HG02852 (cell line): ENCODE data around the gene NEDD4L.
A peak's percentile ranks its signal among the peaks of the same experiment; 100 is the strongest.

Experiments
- ATAC-seq: cut with Tn5 transposase; IDR thresholded peaks from one replicate; pipeline ENCODE4 v1.9.1; 2021; ENCODE audit warnings: mild to moderate bottlenecking, moderate library complexity; ENCODE audit not compliant: unreplicated experiment

NEDD4L gene

GRCh38 chr18:58091099-58091611 is 47.1 kb downstream of the NEDD4L start:
- no peak for ATAC-seq

- no peak for ATAC-seq
Measured at GRCh38 chr18:58093311-58093803, 49.3 kb downstream of the NEDD4L start.

GRCh38 chr18:58095222-58095621 is 51.2 kb downstream of the NEDD4L start:
- no peak for ATAC-seq

- no peak for ATAC-seq
Measured at GRCh38 chr18:58095655-58096054, 51.6 kb downstream of the NEDD4L start.

- no peak for ATAC-seq
Measured at GRCh38 chr18:58096658-58097057, 52.6 kb downstream of the NEDD4L start.

- ATAC-seq = no peak
Measured at GRCh38 chr18:58097121-58097906, 53.3 kb downstream of the NEDD4L start.

- no peak for ATAC-seq
Measured at GRCh38 chr18:58097907-58098166, 53.8 kb downstream of the NEDD4L start.

GRCh38 chr18:58098706-58099105 is 54.7 kb downstream of the NEDD4L start:
- no peak for ATAC-seq

- ATAC-seq = peak; percentile 54
Measured at GRCh38 chr18:58100154-58100553, 56.1 kb downstream of the NEDD4L start.

- peak; percentile 65 for ATAC-seq
Measured at GRCh38 chr18:58101291-58101794, 57.3 kb downstream of the NEDD4L start.

GRCh38 chr18:58102018-58102417 is 58.0 kb downstream of the NEDD4L start:
- ATAC-seq = no peak

GRCh38 chr18:58102875-58103274 is 58.8 kb downstream of the NEDD4L start:
- ATAC-seq = no peak

GRCh38 chr18:58103339-58103985 is 59.4 kb downstream of the NEDD4L start:
- no peak for ATAC-seq

GRCh38 chr18:58104096-58104495 is 60.1 kb downstream of the NEDD4L start:
- no peak for ATAC-seq

GRCh38 chr18:58105206-58105887 is 61.3 kb downstream of the NEDD4L start:
- no peak for ATAC-seq

- no peak for ATAC-seq
Measured at GRCh38 chr18:58105888-58106260, 61.8 kb downstream of the NEDD4L start.

GRCh38 chr18:58106289-58107070 is 62.5 kb downstream of the NEDD4L start:
- ATAC-seq = no peak

GRCh38 chr18:58109256-58109655 is 65.2 kb downstream of the NEDD4L start:
- no peak for ATAC-seq

- ATAC-seq = no peak
Measured at GRCh38 chr18:58110398-58110797, 66.4 kb downstream of the NEDD4L start.

- no peak for ATAC-seq
Measured at GRCh38 chr18:58112174-58112573, 68.1 kb downstream of the NEDD4L start.

GRCh38 chr18:58113337-58113736 is 69.3 kb downstream of the NEDD4L start:
- no peak for ATAC-seq
